GDM1 (cell line): ENCODE results near the gene LRP3.

Experiments used
- DNase-seq: peaks from one replicate; lab custom pipeline; 2025; lab: John Stamatoyannopoulos, UW

The LRP3 gene

DNA sequence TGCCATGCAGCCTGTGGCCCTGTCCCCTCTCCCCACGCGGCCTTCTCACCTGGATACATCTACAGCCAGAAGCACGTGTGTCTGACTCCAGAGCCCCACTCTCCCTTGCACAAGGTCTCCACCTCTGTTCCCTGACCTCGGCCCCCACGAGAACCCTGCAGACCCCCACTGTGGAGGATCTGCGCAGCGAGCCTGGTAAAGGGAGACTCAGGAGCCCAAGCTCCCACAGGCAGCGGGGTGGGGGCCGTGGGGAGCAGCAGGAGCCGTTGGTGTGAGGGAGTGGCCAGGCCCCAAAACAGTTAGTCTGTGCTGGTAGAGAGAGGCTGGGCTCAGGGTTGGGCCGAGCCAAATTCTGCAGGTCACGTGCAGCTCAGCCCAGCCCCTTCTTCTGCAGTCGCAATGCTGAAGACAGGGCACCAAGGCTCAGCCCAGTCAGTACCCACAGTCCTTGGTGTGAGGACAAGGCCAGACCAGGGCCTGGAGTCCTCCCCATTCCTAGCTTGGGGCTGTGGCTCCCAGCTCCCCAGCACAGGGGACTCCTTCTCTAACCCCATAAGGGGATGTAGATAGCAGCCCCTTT is 60.2 kb downstream of the LRP3 start:
- no peak for DNase-seq

DNA sequence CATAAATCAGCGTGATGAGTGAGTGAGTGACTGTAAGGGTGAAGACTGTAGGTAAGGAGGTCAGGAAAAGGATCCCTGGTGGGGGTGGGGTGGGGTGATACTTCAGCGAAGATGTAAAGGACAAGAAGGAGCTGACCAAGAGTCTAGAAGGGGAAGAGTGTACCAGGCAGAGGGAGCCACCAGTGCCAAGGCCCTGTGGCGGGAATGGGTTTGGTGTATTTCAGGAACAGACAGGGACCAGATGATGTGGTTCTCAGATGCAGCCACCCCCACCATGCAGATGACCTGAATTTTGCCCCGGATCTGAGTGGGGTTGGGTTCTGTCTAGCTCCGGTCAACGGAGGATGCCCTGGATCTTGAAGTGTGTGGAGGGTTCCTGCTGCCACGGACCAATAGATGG is 61.7 kb downstream of the LRP3 start:
- DNase-seq: no peak

DNA sequence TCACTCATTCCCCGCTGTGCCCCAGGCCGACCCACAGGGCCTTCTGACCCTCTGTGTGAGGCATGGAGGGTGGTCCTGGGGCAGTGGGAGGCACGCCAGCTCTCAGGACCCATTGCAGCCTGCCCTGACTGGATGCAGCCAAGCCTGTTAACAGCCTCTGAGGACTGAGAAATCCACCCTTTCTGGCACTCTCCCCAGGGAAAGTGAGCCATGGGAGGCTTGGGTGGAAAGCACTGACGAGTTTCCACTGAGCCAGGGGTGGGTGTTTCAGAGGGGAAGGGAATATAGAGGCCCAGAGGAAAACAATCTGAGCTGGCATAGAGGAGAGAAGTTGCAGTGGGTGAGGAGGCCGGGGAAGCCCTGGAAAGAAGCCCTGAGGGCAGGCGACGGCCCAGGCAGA is 62.1 kb downstream of the LRP3 start:
- DNase-seq: no peak

DNA sequence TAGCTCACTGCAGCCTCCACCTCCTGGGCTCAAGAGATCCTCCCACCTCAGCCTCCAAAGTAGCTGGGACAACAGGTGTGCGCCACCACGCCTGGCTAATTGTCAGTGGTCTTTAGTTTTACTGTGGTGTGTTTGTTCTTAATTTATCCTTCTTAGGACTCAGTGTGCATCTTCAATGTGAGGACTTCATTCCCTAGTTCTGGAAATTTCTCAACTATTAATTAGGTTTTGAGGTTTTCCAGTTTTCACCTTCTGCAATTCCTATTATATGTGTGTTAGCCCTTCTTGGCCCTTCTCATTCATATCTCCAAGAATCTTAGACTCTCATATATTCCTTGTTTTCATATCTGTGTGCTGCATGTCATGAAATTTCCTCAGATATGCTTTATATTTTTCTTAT is 63.7 kb downstream of the LRP3 start:
- no peak for DNase-seq
